ENCODE measurements around the gene LSM14B.
A peak's percentile ranks its signal among the peaks of the same experiment; 100 is the strongest.

The LSM14B gene

GRCh38 chr20:62133051-62133845, 11.0 kb downstream of the LSM14B start:
- DNase-seq, result no peak

DNA sequence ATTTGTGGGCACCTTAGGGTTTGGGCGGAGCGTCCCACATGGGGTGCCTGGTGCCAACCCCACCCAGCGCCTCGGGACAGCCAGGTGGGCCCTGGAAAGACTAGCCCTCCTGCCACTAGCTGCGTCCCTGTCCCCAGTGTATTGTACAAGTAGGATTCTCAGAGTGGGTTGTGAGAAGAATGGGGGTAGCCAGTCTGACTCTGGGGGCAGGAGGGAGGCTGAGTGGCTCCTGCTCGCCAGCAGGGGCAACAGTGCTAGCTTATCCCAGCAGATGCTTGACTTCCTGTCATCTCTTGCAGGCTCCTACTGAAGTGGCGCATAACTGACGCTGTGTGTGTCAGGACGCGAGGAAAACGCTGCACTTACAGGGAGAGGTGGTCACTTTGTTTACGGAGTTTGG, 11.6 kb downstream of the LSM14B start:
- DNase-seq, result no peak

GRCh38 chr20:62134735-62135231, 12.5 kb downstream of the LSM14B start:
- DNase-seq, result no peak

GRCh38 chr20:62135573-62136266, 13.4 kb downstream of the LSM14B start:
- no peak for DNase-seq

- peak; percentile 78 for DNase-seq
Measured at GRCh38 chr20:62136283-62137091, 14.2 kb downstream of the LSM14B start.

- DNase-seq, result no peak
Measured at GRCh38 chr20:62137092-62137384, 14.8 kb downstream of the LSM14B start.

DNA sequence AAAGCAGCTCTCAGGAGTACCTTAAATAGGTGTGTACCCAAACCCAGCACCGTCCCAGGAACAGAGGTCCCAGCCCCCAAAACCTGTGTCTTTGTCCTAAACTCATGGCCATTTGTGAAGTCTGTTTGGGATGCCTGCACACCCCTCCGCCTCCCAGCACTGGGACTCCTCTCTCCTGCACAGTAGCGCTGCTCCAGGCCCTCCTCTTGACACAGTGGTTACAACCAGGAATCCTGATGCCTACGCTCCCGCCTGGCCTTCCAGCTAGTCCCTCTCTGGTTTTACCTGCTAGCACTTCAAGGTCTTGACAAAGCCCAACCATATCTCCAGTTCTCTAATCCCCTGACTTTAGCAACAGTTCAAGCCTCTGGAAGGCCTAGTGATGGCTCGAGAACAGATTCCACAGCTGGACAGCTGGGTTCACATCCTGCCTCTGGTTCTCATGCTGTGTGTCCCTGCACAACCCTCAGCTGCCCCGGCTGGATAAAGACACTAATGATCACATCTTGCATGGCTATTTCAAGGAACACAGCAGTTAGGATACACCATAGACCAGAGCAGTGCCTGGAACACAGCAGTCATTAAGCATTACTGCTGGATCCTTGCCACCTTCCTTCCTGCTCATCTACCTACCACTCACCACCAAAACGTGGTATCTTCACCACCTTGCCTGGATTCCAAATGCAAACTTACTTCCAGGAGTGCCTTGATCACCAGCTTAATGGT, 15.4 kb downstream of the LSM14B start:
- no peak for DNase-seq

- DNase-seq, result no peak
Measured at GRCh38 chr20:62138204-62138543, 15.9 kb downstream of the LSM14B start.

GRCh38 chr20:62138912-62139311, 16.6 kb downstream of the LSM14B start:
- DNase-seq, result no peak

- no peak for DNase-seq
Measured at GRCh38 chr20:62139636-62140035, 17.4 kb downstream of the LSM14B start.

DNA sequence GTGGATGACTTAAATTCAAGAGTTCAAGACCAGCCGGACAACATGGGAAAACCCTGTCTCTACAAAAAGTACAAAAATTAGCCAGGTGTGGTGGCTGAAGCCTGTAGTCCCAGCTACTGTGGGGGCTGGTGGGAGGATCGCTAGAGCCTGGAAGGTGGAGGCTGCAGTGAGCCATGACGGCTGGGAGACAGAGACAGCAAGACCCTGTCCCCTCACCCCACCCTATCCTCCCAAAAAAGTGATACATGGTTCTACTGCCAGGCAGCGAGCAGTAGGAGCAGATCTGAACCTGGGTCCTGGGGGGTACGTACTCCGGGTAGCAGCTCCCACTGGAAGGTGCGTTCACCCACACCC, 18.7 kb downstream of the LSM14B start:
- DNase-seq, result no peak

DNA sequence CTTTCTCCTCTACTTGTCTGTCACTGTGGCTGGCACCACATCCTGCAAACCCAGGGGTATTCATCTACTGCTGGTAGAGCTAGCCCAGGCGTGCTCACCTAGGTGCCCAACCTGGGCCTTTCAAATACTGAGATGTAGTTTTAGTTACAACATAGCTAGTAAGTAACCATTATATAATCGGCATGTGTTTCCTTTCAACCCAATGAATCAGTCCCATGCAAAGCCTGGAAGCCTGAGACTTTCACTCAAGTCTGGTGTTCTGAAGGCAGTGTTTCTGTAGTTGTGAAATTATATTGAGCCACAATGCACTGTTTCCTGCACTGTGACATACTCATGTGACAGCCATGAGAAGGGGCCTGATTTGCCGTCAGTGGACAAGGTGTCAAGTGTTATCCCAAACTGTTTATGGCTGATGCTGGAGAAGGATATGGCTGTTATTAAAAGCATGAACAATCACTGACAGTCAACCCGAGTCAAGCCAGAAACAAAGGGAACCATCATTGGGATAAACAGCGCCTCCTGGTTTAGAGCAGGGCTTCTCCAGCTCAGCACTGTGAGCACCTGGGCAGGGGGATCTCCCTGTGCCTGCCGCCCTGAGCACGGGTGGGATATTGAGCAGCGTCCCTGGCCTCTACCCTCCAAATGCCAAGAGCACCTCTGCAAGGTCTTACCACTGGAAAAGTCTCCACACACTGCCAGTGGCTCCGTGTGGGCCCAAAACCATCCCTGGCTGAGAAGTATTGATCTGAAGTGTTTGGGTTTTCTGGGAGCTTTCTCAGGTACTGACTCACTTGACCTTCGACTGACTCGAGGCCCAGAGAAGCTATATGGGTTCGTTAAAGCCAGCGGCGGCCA, 19.3 kb downstream of the LSM14B start:
- DNase-seq, result peak; percentile 36

DNA sequence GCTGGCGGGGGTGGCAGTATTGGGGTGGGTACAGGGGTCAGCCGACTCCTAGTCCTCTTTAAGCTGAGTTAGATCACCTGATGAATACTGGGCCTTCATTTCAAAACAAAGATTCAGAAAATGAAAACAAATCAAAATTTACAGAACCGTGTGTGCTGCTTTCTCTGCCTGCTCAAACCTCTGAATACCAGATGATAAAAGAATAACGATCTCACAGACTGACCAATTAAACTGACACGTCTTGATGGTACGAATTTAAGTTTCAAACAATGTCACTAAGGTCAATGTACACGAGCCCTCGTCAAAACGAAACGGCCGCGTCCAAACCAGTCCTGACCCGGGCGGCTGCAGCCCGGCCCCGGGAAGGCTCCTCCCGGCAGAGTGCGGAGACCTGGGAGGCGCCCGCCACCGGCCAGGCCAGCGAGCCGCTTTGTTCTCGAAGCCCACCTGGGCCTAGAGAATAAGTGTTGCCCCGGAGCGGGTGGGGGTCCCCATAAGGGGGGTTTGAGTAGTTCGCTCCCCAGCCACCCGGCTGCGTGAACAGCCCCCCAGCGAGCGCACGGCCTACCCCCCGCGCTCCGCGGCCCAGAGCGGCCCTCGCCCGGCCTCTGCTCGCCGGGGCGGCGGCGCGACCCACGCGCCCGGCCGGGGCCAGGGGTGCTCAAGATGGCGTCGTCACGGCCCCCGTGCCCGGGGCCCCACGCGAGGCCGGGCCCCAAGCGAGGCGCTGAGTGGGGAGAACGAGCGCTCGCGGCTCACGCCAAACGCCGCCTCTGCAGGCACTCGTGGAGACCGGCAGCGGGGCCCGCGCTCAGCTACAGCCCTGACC, 20.2 kb downstream of the LSM14B start:
- DNase-seq, result no peak

GRCh38 chr20:62143081-62143956, 21.0 kb downstream of the LSM14B start, which contains the start of the genes PSMA7 and SS18L1:
TSS of gene PSMA7 (minus strand) at chr20:62143394. CDS start at chr20:62143303, 91 bp downstream.
TSS of gene SS18L1 (plus strand) at chr20:62143769. CDS start at chr20:62143821, 52 bp downstream.
- peak; percentile 83 for DNase-seq

DNA sequence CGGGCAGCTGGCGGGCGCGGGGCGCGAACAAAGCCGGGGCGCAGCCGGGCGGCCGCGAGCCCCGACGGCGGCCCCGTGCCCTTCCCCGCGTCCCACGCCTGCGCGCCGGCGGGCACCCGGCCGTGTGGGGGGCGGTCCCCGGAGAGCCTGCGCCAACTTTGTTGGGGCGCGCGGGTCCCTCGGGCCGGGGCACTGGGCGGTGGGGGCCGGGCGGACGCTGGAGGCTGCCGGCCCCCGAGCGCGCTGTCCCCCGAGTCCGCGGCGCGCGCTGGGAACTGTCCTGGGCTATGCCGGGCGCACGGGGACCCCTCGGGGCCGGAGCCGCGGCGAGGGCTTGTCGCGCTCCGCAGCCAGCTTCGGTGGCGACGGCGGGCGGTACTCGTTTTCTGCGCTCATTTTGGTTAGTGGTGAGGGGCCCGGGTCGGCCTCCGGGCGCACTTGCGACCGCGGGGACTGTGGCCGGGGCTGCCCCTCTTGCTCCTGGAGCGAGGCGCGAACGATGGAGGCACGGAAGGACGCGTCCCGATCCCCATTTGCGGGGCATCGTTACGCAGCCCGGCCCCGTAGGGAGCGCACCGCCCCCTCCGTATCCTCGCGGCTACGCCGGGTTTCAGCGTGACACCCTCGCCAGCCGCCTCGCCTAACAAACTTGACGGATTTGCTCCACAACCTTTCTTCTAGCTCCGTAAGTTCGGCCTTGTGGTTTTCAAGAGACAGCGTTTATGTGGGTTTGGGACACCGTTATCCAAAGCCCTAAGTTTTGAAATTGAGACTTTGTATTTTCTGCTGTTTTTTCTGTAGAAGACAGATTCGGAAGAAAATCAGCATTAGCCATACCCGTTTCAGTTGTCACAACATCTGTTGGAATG, 21.9 kb downstream of the LSM14B start:
- peak; percentile 28 for DNase-seq

- DNase-seq, result no peak
Measured at GRCh38 chr20:62145688-62146018, 23.4 kb downstream of the LSM14B start.

DNA sequence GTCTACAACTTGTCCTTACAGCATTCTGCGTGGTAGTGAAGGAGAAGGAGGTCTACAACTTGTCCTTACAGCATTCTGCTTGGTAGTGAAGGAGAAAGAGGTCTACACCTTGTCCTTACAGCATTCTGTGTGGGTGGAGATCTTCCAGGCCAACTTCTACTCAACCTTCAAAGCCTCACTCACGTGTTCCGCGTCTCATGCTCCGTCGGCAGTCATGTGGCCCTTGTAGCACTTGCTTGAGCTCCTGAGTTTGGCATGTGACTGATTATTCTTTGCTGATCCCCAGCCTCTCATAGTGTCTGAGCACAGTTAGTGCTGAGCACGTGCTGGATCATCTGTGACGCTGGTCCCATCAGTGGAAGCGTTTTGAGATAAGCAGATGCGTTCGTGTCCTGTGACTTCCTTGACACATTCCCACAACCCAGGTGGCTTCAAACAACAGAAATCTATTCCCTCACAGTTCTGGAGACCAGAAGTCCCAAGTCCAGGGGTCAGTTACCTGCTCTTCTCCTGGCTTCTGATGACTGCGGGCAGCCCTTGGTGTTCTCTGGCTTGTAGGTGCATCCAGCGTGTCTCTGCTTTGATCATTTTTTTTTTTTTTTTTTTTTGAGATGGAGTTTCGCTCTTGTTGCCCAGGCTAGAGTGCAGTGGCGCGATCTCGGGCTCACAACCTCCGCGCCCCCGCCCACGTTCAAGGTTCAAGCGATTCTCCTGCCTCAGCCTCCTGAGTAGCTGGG, 23.9 kb downstream of the LSM14B start:
- no peak for DNase-seq

DNA sequence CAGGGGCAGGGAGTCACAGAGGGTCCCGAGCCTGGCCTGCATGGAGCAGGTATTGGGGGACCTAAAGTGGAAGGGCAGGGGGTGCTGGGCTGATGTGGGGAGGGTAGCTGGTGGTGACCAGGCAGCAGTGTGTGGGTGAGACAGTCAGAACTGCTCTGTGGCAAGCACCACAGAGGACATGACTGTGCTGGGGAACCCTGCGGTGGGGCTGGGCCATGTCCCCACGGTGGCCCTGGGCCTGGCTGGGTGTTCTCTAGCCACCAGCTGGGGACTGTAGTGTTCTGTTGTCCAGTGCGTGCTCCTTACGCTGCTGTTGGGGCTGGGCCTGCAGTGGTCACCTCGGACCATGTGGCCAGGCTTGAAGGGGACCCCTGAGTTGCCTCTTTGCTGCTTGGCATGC, 24.9 kb downstream of the LSM14B start:
- DNase-seq, result no peak
